ENCODE results near the gene EVI5. TPM values are rescaled to one million over a fixed set of nuclear protein-coding genes. Genes with fewer than 3 reads are reported as not detected.
"Not testable (repeated sequence)": the region's sequence is repeated elsewhere in the genome, so short reads cannot be mapped to it uniquely, and the experiment has no call there.

EVI5 gene
- total RNA-seq, 1 donor from 2014 or later, result 30.3 TPM

DNA sequence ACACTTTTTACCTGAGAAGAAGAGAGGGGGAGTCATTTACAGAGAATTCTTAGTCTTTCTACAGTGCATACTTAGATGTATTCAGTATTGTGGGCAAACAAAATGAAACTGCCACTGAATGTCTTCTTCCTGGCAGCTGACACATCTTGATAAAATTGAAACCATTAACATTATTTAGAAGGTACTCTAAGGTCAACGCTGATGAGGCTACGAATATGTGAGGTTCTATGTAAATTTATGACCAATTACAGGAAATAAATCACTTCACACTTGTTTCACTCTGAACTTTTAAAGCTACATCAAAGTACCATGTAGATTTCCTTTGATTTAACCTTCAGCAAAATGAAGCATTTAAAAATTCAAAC is 246.9 kb downstream of the EVI5 start:
- Mint-ChIP-seq H3K4me3 (ENCODE audit: low read depth) (no peak overlapping the region), H3K36me3 (ENCODE audit: insufficient read depth) (peaks cover 7% of the 10 kb centered on the region), H3K9me3 (ENCODE audit: low read depth) (peaks cover 3% of the 10 kb centered on the region), H3K4me1 (ENCODE audit: low read depth) (peaks cover 15% of the 10 kb centered on the region), H3K27me3 (no peaks in the 10 kb centered on the region), H3K27ac (no peak overlapping the region)
- TF ChIP-seq, protein P1, sequence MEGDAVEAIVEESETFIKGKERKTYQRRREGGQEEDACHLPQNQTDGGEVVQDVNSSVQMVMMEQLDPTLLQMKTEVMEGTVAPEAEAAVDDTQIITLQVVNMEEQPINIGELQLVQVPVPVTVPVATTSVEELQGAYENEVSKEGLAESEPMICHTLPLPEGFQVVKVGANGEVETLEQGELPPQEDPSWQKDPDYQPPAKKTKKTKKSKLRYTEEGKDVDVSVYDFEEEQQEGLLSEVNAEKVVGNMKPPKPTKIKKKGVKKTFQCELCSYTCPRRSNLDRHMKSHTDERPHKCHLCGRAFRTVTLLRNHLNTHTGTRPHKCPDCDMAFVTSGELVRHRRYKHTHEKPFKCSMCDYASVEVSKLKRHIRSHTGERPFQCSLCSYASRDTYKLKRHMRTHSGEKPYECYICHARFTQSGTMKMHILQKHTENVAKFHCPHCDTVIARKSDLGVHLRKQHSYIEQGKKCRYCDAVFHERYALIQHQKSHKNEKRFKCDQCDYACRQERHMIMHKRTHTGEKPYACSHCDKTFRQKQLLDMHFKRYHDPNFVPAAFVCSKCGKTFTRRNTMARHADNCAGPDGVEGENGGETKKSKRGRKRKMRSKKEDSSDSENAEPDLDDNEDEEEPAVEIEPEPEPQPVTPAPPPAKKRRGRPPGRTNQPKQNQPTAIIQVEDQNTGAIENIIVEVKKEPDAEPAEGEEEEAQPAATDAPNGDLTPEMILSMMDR (IDR thresholded peaks at IDR 0.05; ENCODE audit: unreplicated experiment), result no peak
- DNase-seq (ENCODE audit: low spot score, unreplicated experiment), result no peak

DNA sequence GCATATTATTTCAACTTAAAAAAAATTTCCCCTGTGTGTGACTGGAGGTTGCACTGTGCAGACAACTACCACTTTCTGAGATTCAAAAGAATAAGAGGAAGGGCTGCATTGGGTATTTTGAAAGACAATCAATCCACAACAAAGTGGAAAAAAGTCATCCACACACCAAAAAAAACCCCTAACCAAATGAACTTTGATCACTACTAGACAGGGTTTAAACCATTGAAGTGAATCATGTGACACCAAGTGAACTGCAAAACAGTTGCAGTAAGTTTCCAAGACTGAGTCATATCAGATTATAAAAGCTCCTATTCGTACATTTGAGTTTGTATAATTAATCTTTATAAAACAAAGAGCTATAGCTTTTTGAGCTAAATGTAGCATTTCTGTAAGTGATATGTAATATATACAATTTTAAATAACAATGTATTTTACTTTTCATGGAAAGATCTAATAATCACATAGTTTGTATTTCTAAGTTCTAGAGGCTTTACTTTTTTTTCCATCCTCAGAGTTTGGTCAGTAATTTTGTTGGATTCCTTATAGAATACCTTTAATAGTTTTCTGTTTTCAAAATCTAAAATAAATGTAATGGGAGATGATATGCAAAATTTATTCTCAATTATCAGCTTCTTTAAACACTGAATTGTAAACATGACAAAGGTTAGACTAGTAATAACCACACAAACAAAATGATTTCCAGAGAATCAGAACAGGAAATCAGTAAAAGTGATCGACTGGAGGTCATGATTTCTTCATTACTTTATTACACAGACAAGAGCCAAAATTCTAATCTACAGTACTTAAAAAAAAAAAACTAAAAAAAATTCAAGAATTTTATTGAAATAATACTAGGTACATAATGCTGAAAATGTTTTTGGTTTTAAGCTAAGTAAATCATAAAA is 247.7 kb downstream of the EVI5 start:
- Mint-ChIP-seq H3K4me3 (ENCODE audit: low read depth) (no peak overlapping the region), H3K36me3 (ENCODE audit: insufficient read depth) (peaks cover 9% of the 10 kb centered on the region), H3K27me3 (no peaks in the 10 kb centered on the region), H3K27ac (no peak overlapping the region), H3K4me1 (ENCODE audit: low read depth) (peaks cover 22% of the 10 kb centered on the region), H3K9me3 (ENCODE audit: low read depth) (peaks cover 3% of the 10 kb centered on the region)
- TF ChIP-seq, protein P1 (IDR thresholded peaks at IDR 0.05; ENCODE audit: unreplicated experiment), result no peak
- no peak for DNase-seq (ENCODE audit: low spot score, unreplicated experiment)

DNA sequence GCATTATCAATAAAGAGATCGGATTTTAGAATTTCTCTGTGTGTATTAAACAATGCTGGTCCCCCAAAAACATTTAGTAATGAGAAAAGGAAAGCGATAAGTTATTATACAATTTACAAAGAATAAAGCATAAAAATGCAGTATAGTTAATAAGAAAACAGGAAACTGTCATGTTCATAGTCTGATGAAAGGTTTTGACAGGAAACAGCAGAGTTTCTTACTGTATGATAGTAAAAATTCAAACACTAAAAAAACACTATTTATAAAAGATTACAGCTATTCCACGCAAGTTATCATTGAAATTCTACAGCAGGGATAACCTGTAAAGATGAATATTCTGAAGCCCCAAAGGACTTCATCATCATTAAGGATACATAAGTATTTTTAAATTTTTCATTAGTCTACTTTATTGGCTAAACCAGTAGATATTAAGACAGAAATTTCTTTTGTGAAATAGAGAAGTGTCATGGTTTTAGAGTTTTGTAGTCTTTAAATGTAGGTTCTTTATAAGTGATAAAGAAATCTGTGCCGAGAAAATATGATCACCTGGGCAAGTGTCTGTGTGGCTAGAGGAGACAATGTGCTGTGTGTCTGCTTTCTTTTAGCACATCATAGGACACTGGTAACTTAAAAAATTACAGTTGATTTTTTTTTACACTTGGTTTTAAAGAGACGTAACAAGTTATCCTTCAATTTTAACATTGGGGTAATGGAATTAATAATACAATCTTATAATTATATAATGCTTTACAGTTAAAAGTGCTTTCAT is 248.5 kb downstream of the EVI5 start:
- H3K27ac Mint-ChIP-seq, result no peak overlapping the region
- TF ChIP-seq, protein P1 (IDR thresholded peaks at IDR 0.05; ENCODE audit: unreplicated experiment), result no peak
- H3K4me1 Mint-ChIP-seq (ENCODE audit: low read depth), result peaks cover 27% of the 10 kb centered on the region
- H3K36me3 Mint-ChIP-seq (ENCODE audit: insufficient read depth), result peaks cover 10% of the 10 kb centered on the region
- no peaks in the 10 kb centered on the region for H3K27me3 Mint-ChIP-seq
- H3K4me3 Mint-ChIP-seq (ENCODE audit: low read depth), result no peak overlapping the region
- no peak for DNase-seq (ENCODE audit: low spot score, unreplicated experiment)
- peaks cover 3% of the 10 kb centered on the region for H3K9me3 Mint-ChIP-seq (ENCODE audit: low read depth)

DNA sequence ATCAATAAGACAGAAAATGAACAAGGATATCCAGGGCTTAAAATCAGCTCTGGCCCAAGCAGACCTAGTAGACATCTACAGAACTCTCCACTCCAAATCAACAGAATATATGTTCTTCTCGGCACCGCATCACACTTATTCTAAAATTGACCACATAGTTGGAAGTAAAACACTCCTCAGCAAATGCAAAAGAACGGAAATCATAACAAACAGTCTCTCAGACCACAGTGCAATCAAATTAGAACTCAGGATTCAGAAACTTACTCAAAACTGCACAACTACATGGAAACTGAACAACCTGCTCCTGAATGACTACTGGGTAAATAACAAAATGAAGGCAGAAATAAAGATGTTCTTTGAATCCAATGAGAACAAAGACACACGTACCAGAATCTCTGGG is 252.5 kb downstream of the EVI5 start:
- not testable (repeated sequence) for H3K27ac Mint-ChIP-seq; H3K27me3 Mint-ChIP-seq; H3K9me3 Mint-ChIP-seq (ENCODE audit: low read depth); DNase-seq (ENCODE audit: low spot score, unreplicated experiment); H3K4me3 Mint-ChIP-seq (ENCODE audit: low read depth)
- Mint-ChIP-seq H3K4me1 (ENCODE audit: low read depth) (peaks cover 16% of the 10 kb centered on the region), H3K36me3 (ENCODE audit: insufficient read depth) (peaks cover 12% of the 10 kb centered on the region)

DNA sequence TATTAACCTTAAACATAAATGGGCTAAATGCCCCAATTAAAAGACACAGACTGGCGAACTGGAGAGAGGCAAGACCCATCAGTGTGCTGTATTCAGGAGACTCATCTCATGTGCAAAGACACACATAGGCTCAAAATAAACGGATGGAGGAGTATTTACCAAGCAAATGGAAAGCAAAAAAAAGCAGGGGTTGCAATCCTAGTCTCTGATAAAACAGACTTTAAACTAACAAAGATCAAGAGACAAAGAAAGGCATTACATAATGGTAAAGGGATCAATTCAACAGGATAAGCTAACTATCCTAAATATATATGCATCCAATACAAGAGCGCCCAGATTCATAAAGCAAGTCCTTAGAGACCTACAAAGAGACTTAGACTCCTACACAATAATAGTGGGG is 253.0 kb downstream of the EVI5 start:
- H3K27me3 Mint-ChIP-seq; DNase-seq (ENCODE audit: low spot score, unreplicated experiment); H3K9me3 Mint-ChIP-seq (ENCODE audit: low read depth); H3K27ac Mint-ChIP-seq; H3K4me3 Mint-ChIP-seq (ENCODE audit: low read depth): not testable (repeated sequence)
- H3K4me1 Mint-ChIP-seq (ENCODE audit: low read depth), result peaks cover 14% of the 10 kb centered on the region
- peaks cover 12% of the 10 kb centered on the region for H3K36me3 Mint-ChIP-seq (ENCODE audit: insufficient read depth)

DNA sequence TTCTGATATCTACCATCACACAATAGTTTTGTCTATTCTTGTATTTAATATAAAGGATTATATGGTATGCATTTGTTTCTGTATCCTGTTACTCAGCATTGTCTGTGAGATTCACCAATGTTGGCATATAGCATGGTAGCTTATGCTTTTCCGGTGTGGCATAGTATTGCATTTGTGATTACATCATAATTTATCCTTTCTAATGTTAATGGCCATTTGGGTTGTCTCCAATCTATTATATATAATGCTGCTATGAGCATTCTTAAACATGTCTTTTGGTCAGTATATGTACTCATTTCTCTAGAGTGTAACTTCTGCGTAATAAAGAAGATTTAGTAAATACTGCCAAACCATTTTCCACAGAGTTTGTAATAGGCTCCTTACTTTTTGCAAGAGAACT is 257.2 kb downstream of the EVI5 start:
- H3K4me1 Mint-ChIP-seq (ENCODE audit: low read depth), result peaks cover 10% of the 10 kb centered on the region
- H3K36me3 Mint-ChIP-seq (ENCODE audit: insufficient read depth), result peaks cover 5% of the 10 kb centered on the region
- no peak for DNase-seq (ENCODE audit: low spot score, unreplicated experiment)
- H3K27me3 Mint-ChIP-seq, result no peaks in the 10 kb centered on the region
- no peak overlapping the region for H3K27ac Mint-ChIP-seq
- no peak overlapping the region for H3K4me3 Mint-ChIP-seq (ENCODE audit: low read depth)
- TF ChIP-seq, protein P1 (IDR thresholded peaks at IDR 0.05; ENCODE audit: unreplicated experiment), result no peak
- H3K9me3 Mint-ChIP-seq (ENCODE audit: low read depth), result peaks cover 6% of the 10 kb centered on the region

DNA sequence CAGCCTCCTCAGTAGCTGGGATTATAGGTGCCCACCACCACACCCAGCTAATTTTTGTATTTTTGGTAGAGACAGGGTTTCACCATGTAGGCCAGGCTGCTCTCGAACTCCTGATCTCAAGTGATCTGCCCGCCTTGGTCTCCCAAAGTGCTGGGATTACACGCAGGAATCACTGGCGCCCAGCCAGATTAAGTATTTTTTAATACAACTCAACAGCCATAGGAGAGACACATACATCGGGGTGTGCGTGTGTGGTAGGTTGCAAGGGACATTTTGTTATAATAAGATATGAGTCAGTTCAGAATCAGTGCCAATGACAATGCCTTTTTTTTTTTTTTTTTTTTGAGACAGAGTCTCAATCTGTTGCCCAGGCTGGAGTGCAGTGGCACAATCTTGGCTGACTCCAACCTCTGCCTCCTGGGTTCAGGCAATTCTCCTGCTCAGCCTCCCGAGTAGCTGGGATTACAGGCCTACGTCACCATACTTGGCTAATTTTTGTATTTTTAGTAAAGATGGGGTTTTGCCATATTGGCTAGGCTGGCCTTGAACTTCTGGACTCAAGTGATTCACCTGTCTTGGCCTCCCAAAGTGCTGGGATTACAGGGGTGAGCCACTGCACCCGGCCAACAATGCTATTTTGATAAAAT is 259.8 kb downstream of the EVI5 start:
- not testable (repeated sequence) for H3K27ac Mint-ChIP-seq; H3K4me3 Mint-ChIP-seq (ENCODE audit: low read depth); H3K9me3 Mint-ChIP-seq (ENCODE audit: low read depth); H3K36me3 Mint-ChIP-seq (ENCODE audit: insufficient read depth); DNase-seq (ENCODE audit: low spot score, unreplicated experiment); H3K27me3 Mint-ChIP-seq; H3K4me1 Mint-ChIP-seq (ENCODE audit: low read depth)
